GM18951 (cell line): ENCODE measurements around the gene TNNT1.

ENCODE experiments used
- POLR2A ChIP-seq: IDR thresholded peaks from 4 replicates; pipeline ENCODE4 v1.6.1; 2011; ENCODE audit warnings: mild to moderate bottlenecking; ENCODE audit not compliant: insufficient read length, insufficient read depth; ENCODE audit errors: extremely low read depth
- in situ Hi-C: fragments of 300-500 bp; cut with MboI; formaldehyde crosslinking; loops from one replicate; pipeline ENCODE4 v1.12.0; 2022; ENCODE audit warnings: low sequenced_read_pairs, mixed read lengths, inconsistent platforms; ENCODE audit not compliant: unreplicated experiment

Gene TNNT1, protein sequence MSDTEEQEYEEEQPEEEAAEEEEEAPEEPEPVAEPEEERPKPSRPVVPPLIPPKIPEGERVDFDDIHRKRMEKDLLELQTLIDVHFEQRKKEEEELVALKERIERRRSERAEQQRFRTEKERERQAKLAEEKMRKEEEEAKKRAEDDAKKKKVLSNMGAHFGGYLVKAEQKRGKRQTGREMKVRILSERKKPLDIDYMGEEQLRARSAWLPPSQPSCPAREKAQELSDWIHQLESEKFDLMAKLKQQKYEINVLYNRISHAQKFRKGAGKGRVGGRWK

DNA sequence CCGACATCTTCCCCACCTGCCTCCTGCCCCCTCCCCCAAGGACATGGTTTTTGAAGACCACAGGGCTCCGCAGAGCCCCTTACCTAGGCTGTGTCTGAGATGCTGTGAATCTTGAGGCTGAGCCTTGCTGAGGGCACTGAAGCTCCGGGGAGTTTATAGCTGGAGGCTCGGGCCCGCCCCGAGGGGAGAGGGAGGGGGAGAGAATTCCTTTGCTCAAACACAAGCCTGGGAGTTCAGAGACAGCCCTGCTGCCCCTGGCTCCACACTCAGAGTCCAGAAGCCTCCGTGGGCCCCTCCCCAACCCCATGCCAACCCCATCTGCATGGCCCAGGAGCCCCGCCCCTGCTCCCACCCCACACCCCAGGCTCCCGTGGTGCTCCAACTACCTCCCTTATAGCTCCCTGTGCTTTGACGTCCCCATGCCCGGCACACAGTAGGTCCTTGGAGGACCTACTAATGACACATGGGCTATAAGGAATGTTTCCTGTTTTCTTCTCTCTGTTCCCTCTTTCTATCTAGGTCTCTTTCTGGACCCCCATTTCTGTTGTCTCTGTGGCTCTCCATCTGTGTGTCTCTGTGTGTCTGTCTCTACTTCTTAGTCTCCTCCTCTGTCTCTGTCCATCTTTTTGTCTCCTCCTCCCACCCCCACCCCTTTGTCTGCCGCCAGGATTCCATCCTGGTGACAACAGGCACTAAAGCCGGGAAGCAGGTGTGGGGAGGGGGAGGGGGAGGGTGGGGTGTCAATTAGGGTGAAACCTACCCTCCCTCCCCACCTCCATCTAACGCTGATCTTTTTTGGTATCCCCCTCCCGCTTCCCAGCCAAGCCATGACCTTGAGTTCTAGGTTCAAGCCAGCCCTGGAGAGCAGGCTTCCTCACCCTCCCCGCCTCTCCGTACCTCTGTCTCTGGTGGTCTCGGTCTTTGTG is at the start of gene TNNT1:
TNNT1 (minus strand) TSS at position 129 of the 926 bp plus-strand sequence. CDS start 2,049 bp downstream, outside the sequence.
- in situ Hi-C loops = no loop called here
- TF ChIP-seq POLR2A = no peak

DNA sequence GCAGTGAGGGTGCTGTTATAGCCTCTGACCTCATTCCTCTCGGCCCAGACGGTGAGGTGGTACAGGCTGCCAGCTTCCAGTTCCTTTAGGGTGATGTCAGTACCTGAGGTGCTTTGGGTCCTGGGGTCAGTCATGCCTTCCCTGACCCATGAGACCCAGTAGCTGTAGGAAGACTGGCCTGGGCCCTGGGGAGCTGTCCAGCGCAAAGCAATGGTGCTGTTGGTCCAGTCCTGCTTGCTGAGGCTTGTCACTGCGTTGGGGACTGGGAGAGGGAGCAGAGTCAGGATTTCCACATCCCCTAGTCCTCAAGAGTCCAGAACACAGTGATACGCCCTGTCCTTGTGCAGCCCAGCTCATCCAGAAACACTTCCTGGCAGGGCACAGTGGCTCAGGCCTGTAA is 49.6 kb upstream of the TNNT1 start:
- in situ Hi-C loops = no loop called here
- TF ChIP-seq POLR2A = no peak

DNA sequence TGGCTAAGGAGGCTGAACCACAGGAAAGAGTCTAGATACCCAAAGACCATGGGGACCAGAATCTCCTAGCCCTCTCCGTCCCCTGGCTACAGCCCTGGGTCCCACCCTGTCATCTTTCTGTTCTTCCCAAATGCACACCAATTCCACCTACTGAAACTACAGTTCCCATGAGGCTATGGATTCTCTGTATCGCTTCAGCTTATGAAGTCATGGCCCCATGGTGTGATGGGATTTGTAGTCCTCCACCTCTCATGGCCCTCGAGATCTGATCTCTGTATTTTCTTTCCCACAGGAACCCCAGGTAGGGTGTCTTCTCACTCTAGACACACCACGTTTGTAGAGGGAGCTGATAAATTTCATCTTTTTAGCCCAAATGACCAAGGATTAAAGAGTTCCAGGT is 48.5 kb upstream of the TNNT1 start:
- in situ Hi-C loops = no loop called here
- TF ChIP-seq POLR2A = no peak

DNA sequence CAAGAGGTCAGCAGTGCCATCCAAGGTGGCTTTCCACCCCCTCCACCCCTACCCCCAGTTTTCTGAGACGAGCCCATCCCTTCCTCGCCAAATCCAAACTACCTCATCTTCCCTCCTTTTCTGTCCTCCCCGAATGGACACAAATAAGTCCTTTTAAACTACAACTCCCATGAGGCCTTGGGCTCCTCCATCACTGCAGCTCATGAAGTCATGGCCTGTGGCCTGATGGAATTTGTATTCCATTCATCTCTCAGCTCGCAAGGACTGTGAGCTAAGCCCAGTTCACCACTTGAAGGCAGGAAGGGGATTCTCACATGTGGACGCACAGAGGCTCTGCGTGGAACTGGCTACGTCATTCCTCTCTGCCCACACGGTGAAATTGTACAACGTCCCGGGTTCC is 47.8 kb upstream of the TNNT1 start:
- TF ChIP-seq POLR2A = no peak
- in situ Hi-C loops = no loop called here

DNA sequence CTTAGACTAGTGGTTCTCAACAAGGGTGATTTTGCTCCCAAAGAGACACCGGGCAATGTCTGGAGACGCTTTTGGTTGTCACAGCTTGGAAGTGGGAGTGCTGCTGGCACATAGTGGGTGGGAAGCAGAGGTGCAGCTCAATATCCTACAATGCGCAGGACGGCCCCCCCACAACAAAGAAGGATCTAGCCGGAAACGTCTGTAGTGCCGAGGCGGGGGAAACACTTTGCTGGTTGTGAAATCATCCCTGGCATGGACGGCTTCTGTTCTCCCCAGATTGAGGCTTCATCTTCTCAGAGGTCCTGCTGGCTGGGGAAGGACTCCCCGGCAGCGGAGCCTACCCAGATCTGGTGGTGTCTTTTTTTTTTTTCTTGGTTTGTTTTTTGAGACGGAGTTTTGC is 44.5 kb upstream of the TNNT1 start:
- in situ Hi-C loops = no loop called here
- TF ChIP-seq POLR2A = no peak

DNA sequence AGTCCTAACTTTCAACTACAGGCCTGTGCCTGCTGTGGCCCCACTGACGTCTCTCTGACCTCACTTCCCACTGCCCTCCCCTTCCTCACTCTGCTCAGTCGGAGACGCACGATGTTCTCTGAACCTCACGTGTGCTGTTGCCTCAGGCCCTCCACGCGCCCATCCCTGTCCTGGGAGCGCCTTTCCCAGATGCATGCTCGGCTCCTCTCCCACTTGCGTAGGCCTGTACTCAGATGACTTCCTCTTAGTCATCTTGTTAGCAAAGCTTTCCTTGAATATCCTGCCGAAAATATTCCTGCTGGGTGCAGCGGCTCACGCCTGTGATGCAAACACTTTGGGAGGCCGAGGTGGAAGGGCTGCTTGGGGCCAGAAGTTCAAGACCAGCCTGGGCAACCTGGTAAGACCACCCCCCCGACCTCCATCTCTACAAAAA is 40.4 kb upstream of the TNNT1 start:
- in situ Hi-C loops = no loop called here
- TF ChIP-seq POLR2A = no peak

DNA sequence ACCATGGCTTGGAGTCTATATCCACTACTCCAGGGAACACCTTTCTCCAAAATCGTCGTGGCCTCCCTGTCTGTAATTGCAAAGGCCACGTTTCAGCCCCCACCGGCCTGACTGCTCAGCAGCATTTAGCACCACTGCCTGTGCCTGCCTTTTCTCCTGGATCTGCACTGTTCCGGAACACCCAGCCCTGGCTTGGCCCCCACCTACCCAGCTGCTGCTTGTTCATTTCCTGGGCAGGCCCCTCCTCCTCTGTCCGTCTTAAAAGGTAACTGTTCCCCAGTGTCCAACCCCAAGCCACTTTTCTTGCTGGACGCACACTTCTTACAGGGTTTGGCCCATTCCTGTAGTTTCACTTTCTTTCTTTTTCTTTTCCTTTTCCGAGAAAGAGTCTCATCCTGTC is 39.6 kb upstream of the TNNT1 start:
- in situ Hi-C loops = no loop called here
- TF ChIP-seq POLR2A = no peak

DNA sequence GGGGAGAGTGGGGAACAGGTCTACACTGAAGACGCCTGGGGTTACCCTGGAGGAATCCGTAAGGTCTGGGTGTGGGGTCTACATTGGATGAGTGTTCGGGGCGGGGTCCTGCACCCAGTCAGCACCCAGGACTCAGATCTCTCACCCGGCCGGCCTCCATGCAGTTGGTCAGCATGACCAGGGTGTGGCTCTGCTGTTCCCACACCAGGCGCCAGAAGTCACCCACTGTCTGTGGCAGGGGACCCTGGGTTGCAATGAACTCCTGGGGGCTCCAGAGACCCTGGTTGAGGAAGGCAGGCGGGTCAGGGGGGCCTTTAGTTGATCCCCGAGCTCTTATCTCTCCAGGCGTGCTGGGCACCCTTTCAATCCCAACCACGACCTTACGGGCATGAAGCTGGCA is 37.1 kb upstream of the TNNT1 start:
- in situ Hi-C loops = no loop called here
- TF ChIP-seq POLR2A = no peak

DNA sequence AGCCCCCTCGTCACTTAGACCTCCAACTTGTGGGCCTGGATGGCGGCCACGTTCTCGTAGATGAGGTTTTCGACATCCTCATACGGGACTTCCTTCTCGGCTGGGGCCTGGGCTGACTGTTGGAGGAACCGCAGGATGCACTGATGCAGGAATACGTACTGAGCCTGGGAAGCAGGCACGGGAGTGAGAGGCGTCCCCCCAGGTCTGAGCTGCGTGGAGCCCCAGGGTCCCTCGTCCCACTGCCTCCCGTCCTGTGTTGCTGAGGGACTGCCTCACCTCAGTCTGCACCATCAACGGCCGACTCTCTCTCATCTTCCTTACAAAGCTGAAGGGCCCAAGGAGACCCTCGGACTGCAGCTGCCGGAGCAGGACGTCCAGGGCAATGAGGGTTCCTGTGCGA is 32.7 kb upstream of the TNNT1 start:
- in situ Hi-C loops = no loop called here
- no peak for TF ChIP-seq POLR2A

DNA sequence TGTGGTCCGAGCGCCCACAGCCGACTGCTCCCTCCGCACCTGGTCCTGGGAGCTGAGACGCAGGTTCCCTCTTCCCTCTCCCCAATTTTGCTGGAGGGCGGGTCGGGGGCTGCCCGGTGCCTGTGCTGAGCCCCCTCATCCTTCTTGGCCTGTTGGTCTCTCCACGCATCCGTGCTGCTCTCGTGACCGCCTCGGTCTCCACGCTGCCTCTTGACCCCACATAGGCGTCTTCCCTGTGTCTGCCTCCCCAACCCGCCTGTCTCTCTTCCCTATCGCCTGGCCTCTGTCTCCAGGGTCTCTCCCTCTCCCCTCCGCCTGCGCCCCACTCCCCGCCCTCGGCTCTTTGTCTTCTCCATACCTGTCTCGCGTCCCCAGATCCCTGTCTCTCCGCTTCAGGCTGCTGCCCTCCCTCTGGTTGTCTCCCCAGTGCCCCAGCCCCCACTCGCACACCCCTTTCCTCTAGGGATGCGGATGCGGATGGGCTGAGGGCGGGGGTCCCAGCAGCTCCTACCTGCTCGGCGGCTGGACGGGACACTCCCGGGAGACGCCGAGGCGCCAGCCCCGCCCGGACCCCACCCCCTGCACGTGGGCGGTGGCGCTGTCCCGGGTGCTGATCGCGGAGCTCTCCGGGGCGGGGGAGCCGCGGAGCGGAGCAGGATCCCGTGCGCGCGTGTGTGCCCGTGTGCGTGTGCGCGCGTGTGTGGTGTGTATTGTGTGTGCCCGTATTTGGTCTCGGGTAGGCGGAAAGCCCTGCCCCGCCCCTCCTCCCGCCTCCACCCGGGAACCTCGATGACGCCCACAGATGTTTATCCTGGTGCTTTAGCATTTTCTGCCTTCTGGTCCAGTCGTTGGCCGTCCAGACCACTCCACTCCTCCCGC is 30.8 kb upstream of the TNNT1 start, which contains the start of gene SYT5:
SYT5 (minus strand) TSS at position 684 of the 879 bp plus-strand sequence. CDS start 1,248 bp downstream, outside the sequence.
- TF ChIP-seq POLR2A = no peak
- in situ Hi-C loops = no loop called here

DNA sequence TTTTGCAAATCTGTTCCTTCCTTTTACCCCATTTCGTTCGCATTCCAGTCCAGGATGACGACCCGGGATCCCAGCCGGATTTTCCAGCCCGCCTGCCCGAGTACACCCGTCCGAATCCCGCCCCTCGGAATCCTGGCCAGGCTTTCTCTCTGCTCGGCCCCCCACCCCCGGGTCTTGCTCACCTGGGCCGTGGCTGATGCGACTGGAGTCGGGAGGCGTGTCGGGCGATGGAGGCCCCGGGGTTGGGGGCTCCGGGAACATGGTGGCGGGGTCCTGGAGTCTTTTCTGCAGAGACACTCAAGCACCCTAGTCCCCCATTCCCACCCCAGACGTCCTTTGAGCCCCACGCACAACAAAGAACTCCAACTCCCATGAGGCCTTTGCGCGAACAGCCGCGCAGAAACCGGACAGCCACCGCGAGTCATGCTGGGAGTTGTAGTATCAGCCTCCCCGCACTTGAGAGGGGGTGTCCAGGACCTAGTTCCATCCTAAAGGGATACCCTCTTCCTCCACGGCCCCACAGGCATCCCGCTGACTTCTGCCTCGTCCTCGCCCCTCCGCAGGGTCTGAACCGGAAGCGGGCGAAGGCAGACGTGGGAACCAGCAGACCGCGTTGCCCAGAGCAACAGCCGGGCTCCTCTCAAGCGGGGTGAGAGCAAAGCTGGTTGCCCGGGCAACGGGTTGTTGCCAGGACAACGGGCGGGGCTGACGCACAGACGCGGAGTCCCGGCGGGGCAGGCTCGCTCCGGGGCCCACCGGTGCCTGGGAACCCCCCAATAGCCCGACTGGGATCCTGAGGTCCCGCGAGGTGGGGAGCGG is 30.0 kb upstream of the TNNT1 start:
- TF ChIP-seq POLR2A = no peak
- in situ Hi-C loops = no loop called here

DNA sequence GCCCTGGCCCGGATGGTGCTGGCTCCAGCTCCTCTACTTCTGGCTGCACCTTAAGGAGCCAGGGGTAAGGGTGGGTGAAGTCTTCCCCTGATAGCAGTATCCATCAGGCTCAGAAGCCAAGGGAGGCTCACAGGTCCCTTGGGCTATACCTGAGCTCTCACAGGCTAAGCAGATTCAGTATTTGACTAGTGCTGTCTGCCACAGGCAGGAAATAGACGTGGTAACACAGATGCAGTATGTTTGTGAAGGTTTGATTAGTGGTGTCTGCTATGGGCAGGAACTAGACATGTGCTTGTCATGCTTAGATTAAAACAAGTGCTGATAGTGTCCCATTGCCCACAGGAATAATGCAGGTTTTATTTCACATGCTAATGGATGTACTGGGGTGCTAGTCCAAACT is 27.1 kb upstream of the TNNT1 start:
- in situ Hi-C loops = no loop called here
- no peak for TF ChIP-seq POLR2A

DNA sequence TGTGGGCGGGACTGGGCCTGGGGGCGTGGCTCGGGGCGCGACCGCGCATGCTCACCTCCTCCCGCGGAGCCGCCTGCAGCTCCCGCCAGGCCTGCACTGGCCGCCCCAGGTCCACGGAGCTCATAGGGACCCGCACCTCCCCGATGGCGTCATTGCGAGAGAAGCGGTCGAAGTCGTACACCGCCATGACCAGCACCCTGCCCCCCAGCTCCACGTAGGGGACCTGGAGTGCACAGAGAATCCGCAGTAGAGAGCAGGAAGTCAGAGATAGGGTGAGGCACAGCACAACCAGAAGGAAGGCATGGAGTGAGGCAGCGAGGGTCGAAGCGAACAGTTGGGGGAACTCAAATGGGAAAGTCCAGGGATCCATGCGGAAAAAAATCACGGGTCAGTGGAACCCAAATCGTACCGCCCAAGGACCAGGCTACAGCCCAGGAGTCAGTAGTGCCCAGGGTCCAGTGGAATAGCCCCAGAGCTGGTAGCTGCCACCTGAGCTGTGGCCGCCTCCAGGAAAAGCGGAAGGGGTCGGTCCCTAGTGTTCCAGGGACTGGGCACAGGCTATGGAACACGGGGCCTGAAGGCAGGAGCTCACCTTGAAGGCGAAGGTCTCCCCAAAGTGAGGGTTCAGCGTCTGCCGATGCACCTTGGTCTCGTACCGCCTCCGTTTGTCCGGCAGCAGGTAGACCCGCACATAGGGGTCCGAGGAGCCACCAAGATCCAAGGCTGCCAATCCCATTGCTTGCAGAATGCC is 26.3 kb upstream of the TNNT1 start:
- TF ChIP-seq POLR2A = no peak
- in situ Hi-C loops = no loop called here
